Bronchial epithelial cell (primary cell): ENCODE results near the gene BCAP31. TPM values are rescaled to one million over a fixed set of nuclear protein-coding genes. Genes with fewer than 3 reads are reported as not detected.
A peak's percentile ranks its signal among the peaks of the same experiment; 100 is the strongest.
"Not testable (repeated sequence)": the region's sequence is repeated elsewhere in the genome, so short reads cannot be mapped to it uniquely, and the experiment has no call there.

Experiments
- DNase-seq: peaks from one replicate; pipeline ENCODE4 v3.0.0-alpha.2; 2010; ENCODE audit warnings: low read depth
- FAIRE-seq: peaks from 2 replicates; lab custom pipeline; 2011; peaks lifted over from hg19 to GRCh38; lab: Jason Lieb, UNC
- H3K27me3 ChIP-seq: 2 replicates; pipeline ENCODE4 v1.5.1; 2011; ENCODE audit warnings: low read length; ENCODE audit not compliant: control insufficient read depth, insufficient read depth
- H3K36me3 ChIP-seq: 2 replicates; pipeline ENCODE4 v1.5.1; 2011; ENCODE audit warnings: low read length; ENCODE audit not compliant: control insufficient read depth, insufficient read depth
- H3K4me3 ChIP-seq: 2 replicates; pipeline ENCODE4 v1.5.1; 2011; ENCODE audit warnings: mild to moderate bottlenecking, low read depth, low read length, control low read depth
- CTCF ChIP-seq: IDR thresholded peaks from 2 replicates; pipeline ENCODE4 v1.5.1; 2011; ENCODE audit warnings: mild to moderate bottlenecking, moderate library complexity, low read length, control low read depth, inconsistent platforms; ENCODE audit not compliant: insufficient read depth, severe bottlenecking
- total RNA-seq: library from RNA; depleted of rRNA; stranded (reverse); fragments of >200 nt; gene quantifications from 2 replicates; pipeline ENCODE4 v1.2.1, GENCODE V29; 2014

Gene BCAP31
- total RNA-seq, 1 donor from 2014 or later, result 300 TPM

- no peaks in the 10 kb centered on the region for H3K27me3 ChIP-seq
- FAIRE-seq (no peak), DNase-seq (no peak)
- TF ChIP-seq CTCF, result no peak
- no peak overlapping the region for H3K4me3 ChIP-seq
- peaks cover 6% of the 10 kb centered on the region for H3K36me3 ChIP-seq
These were observed 17.4 kb downstream of the BCAP31 start for GRCh38 chrX:153706799-153707198.

GRCh38 chrX:153705403-153706060 lies 18.7 kb downstream of the BCAP31 start:
- TF ChIP-seq CTCF, result peak; percentile 8
- H3K36me3 ChIP-seq, H3K4me3 ChIP-seq, H3K27me3 ChIP-seq, FAIRE-seq: not testable (repeated sequence)
- DNase-seq, result peak; percentile 43

GRCh38 chrX:153704631-153705402 lies 19.4 kb downstream of the BCAP31 start:
- DNase-seq, FAIRE-seq, H3K27me3 ChIP-seq, H3K4me3 ChIP-seq, H3K36me3 ChIP-seq: not testable (repeated sequence)

DNA sequence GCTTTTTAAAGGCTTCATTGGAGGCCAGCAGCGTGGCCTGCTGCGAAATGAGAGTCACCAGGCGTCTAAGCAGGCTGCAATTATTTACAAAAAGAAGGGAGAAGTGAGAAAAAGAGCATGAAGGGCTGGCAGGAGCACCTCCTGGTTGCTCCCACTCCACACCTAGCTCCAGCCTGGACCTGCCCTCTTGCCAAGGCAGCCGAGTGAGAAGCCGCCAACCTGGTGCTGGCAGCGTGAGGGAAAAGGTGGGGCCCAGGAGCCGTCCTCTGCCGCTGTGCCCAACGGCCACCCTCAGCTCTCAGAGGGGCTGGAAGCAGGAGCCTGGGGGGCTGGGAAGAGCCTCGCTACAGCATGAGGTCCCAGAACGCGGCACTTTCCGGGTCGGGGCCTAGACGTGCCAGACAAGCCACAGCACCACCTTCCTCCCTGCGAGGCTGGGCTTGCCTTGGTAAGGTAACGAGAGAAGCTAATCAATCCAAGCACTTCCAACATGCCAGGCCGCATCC lies 20.1 kb downstream of the BCAP31 start:
- Histone ChIP-seq H3K4me3 (no peak overlapping the region), H3K36me3 (peaks cover 6% of the 10 kb centered on the region), H3K27me3 (no peaks in the 10 kb centered on the region)
- TF ChIP-seq CTCF, result no peak
- peak; percentile 7 for FAIRE-seq
- peak; percentile 45 for DNase-seq

DNA sequence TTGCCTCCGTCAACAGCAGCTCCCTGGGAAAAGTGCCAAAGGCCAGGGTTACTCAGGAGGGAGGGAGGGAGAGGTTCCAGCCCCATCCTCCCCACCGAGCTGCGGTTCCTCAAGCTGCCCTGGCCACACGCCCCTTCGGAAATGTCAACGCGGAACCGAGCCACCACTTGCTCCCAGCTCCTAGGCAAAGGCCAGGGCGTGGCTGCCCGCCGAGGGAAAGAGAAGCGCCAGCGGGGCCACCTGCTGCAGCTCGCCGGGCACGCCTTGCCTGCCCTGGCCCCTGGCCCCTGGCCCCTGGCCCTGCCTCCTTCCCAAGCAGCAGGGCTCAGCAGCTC lies 21.2 kb downstream of the BCAP31 start:
- FAIRE-seq (no peak), DNase-seq (peak; percentile 65)
- TF ChIP-seq CTCF, result no peak
- Histone ChIP-seq H3K27me3 (no peaks in the 10 kb centered on the region), H3K4me3 (no peak overlapping the region), H3K36me3 (peaks cover 4% of the 10 kb centered on the region)

GRCh38 chrX:153702336-153703035 lies 21.7 kb downstream of the BCAP31 start:
- DNase-seq (no peak), FAIRE-seq (no peak)
- TF ChIP-seq CTCF, result no peak
- Histone ChIP-seq H3K4me3 (no peak overlapping the region), H3K36me3 (peaks cover 4% of the 10 kb centered on the region), H3K27me3 (no peaks in the 10 kb centered on the region)
